Glomerular visceral epithelial cell (primary cell): Measurements from ENCODE around the gene GLIPR2.
"Not testable (repeated sequence)": the region's sequence is repeated elsewhere in the genome, so short reads cannot be mapped to it uniquely, and the experiment has no call there.

Experiments used
- DNase-seq: peaks from one replicate; pipeline ENCODE4 v3.0.0-alpha.2; 2016; ENCODE audit errors: extremely low spot score

Gene GLIPR2

GRCh38 chr9:36163049-36163785, 26.7 kb downstream of the GLIPR2 start:
- peak; percentile 95 for DNase-seq

GRCh38 chr9:36163786-36164170, 27.2 kb downstream of the GLIPR2 start:
- peak; percentile 65 for DNase-seq

GRCh38 chr9:36164372-36164771, 27.8 kb downstream of the GLIPR2 start:
- no peak for DNase-seq

- DNase-seq, result no peak
Measured at GRCh38 chr9:36164989-36165388, 28.5 kb downstream of the GLIPR2 start.

- no peak for DNase-seq
Measured at GRCh38 chr9:36165826-36166167, 29.3 kb downstream of the GLIPR2 start.

GRCh38 chr9:36166168-36166927, 29.8 kb downstream of the GLIPR2 start:
- DNase-seq, result peak; percentile 89

- no peak for DNase-seq
Measured at GRCh38 chr9:36169166-36169565, 32.6 kb downstream of the GLIPR2 start, which contains the start of gene CCIN. CCIN (plus strand) TSS chr9:36169388; CDS start chr9:36169503, 115 bp downstream.

GRCh38 chr9:36169708-36170107, 33.2 kb downstream of the GLIPR2 start:
- no peak for DNase-seq

- DNase-seq, result no peak
Measured at GRCh38 chr9:36170531-36170930, 34.0 kb downstream of the GLIPR2 start.

- DNase-seq, result no peak
Measured at GRCh38 chr9:36173861-36174260, 37.3 kb downstream of the GLIPR2 start.

GRCh38 chr9:36174271-36174670, 37.7 kb downstream of the GLIPR2 start:
- DNase-seq, result no peak

- DNase-seq, result no peak
Measured at GRCh38 chr9:36174731-36175130, 38.2 kb downstream of the GLIPR2 start.

GRCh38 chr9:36175209-36175608, 38.7 kb downstream of the GLIPR2 start:
- DNase-seq, result not testable (repeated sequence)

GRCh38 chr9:36176496-36176895, 40.0 kb downstream of the GLIPR2 start:
- not testable (repeated sequence) for DNase-seq

GRCh38 chr9:36177571-36177970, 41.0 kb downstream of the GLIPR2 start:
- DNase-seq, result no peak

GRCh38 chr9:36180243-36180642, 43.7 kb downstream of the GLIPR2 start:
- not testable (repeated sequence) for DNase-seq

- DNase-seq, result peak; percentile 90
Measured at GRCh38 chr9:36187414-36187813, 50.9 kb downstream of the GLIPR2 start.

- DNase-seq, result no peak
Measured at GRCh38 chr9:36188212-36188611, 51.7 kb downstream of the GLIPR2 start.

- DNase-seq, result no peak
Measured at GRCh38 chr9:36189976-36190375, 53.4 kb downstream of the GLIPR2 start.

- peak; percentile 99 for DNase-seq
Measured at GRCh38 chr9:36190388-36191289, 54.1 kb downstream of the GLIPR2 start, which contains the start of gene CLTA. CLTA (plus strand) TSS chr9:36190921; CDS start chr9:36191057, 136 bp downstream.

GRCh38 chr9:36191290-36191645, 54.7 kb downstream of the GLIPR2 start:
- peak; percentile 34 for DNase-seq

GRCh38 chr9:36191686-36192085, 55.2 kb downstream of the GLIPR2 start:
- no peak for DNase-seq
